Nephron progenitor cell (in vitro differentiated cells): ENCODE data around the gene IRS2.
"Not testable (repeated sequence)": the region's sequence is repeated elsewhere in the genome, so short reads cannot be mapped to it uniquely, and the experiment has no call there.

Source experiments
- DNase-seq: peaks from one replicate; pipeline ENCODE4 v3.0.0; 2021
- H3K27ac Mint-ChIP-seq: 2 replicates; pipeline ENCODE4 v1.8.0; 2021; ENCODE audit warnings: mild to moderate bottlenecking, moderate library complexity, mixed read lengths
- H3K27me3 Mint-ChIP-seq: 2 replicates; pipeline ENCODE4 v1.8.0; 2021; ENCODE audit warnings: mild to moderate bottlenecking, low read depth, mixed read lengths; ENCODE audit not compliant: poor library complexity
- H3K36me3 Mint-ChIP-seq: 2 replicates; pipeline ENCODE4 v1.8.0; 2021; ENCODE audit warnings: low read depth, mixed read lengths
- H3K4me1 Mint-ChIP-seq: 2 replicates; pipeline ENCODE4 v1.8.0; 2021; ENCODE audit warnings: mixed read lengths
- H3K4me3 Mint-ChIP-seq: 2 replicates; pipeline ENCODE4 v1.8.0; 2021; ENCODE audit warnings: mild to moderate bottlenecking, moderate library complexity, mixed read lengths
- H3K9me3 Mint-ChIP-seq: 2 replicates; pipeline ENCODE4 v1.8.0; 2021; ENCODE audit warnings: mild to moderate bottlenecking, moderate library complexity, mixed read lengths
- TF ChIP-seq, protein P1 (sequence below): fragments of 200-600 bp; sonication (generic); IDR thresholded peaks from 2 replicates; pipeline ENCODE4 v1.5.0; 2021; ENCODE audit warnings: antibody characterized with exemption

The IRS2 gene, protein sequence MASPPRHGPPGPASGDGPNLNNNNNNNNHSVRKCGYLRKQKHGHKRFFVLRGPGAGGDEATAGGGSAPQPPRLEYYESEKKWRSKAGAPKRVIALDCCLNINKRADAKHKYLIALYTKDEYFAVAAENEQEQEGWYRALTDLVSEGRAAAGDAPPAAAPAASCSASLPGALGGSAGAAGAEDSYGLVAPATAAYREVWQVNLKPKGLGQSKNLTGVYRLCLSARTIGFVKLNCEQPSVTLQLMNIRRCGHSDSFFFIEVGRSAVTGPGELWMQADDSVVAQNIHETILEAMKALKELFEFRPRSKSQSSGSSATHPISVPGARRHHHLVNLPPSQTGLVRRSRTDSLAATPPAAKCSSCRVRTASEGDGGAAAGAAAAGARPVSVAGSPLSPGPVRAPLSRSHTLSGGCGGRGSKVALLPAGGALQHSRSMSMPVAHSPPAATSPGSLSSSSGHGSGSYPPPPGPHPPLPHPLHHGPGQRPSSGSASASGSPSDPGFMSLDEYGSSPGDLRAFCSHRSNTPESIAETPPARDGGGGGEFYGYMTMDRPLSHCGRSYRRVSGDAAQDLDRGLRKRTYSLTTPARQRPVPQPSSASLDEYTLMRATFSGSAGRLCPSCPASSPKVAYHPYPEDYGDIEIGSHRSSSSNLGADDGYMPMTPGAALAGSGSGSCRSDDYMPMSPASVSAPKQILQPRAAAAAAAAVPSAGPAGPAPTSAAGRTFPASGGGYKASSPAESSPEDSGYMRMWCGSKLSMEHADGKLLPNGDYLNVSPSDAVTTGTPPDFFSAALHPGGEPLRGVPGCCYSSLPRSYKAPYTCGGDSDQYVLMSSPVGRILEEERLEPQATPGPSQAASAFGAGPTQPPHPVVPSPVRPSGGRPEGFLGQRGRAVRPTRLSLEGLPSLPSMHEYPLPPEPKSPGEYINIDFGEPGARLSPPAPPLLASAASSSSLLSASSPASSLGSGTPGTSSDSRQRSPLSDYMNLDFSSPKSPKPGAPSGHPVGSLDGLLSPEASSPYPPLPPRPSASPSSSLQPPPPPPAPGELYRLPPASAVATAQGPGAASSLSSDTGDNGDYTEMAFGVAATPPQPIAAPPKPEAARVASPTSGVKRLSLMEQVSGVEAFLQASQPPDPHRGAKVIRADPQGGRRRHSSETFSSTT (N-terminal part only)

DNA sequence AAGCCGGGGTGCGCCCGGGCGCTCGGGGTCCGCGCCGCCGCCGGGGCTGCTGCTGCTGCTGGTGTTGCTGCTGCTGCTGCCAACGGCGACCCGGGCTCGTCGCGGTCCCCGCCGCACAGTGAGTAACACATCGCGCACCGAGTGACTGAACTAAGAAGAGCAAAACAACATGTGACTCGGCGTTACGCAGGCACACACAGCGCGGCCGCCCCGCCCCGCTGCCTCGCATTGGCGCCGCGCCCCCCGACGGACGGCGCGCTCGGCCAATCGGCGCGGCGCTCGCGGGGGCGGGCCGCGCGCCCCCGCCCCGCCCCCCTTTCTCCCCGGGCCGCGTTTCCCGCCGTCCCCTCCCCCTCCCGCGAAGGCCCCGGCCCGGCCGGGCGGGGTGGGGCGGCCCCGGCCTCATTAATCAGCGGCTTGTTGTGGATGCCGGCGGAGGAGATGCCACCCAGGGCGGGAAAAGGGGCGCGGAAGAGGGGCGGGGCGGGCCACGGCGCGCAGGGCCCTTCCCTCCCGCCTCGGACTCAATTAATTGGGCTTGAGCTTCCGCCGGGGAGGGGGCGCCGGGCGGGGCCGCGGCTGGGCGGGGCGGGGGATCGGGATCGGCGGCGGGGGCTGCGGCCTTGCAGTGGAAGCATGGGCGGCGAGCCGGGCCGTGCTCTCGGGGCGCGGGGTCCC is at the start of gene IRS2:
Gene IRS2, minus strand, starts transcription at position 127 of the 678 bp plus-strand sequence. CDS start 530 bp downstream, outside the sequence.
- H3K27me3 Mint-ChIP-seq: peaks cover 18% of the 10 kb centered on the region
- H3K4me1 Mint-ChIP-seq: peaks cover 20% of the 10 kb centered on the region
- H3K36me3 Mint-ChIP-seq: peaks cover 11% of the 10 kb centered on the region
- H3K27ac Mint-ChIP-seq: no peak within 1 kb of the TSS
- H3K4me3 Mint-ChIP-seq: peak within 1 kb of the TSS; percentile 84
- DNase-seq: peak; percentile 95
- TF ChIP-seq, protein P1, sequence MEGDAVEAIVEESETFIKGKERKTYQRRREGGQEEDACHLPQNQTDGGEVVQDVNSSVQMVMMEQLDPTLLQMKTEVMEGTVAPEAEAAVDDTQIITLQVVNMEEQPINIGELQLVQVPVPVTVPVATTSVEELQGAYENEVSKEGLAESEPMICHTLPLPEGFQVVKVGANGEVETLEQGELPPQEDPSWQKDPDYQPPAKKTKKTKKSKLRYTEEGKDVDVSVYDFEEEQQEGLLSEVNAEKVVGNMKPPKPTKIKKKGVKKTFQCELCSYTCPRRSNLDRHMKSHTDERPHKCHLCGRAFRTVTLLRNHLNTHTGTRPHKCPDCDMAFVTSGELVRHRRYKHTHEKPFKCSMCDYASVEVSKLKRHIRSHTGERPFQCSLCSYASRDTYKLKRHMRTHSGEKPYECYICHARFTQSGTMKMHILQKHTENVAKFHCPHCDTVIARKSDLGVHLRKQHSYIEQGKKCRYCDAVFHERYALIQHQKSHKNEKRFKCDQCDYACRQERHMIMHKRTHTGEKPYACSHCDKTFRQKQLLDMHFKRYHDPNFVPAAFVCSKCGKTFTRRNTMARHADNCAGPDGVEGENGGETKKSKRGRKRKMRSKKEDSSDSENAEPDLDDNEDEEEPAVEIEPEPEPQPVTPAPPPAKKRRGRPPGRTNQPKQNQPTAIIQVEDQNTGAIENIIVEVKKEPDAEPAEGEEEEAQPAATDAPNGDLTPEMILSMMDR: no peak
- no peaks in the 10 kb centered on the region for H3K9me3 Mint-ChIP-seq

DNA sequence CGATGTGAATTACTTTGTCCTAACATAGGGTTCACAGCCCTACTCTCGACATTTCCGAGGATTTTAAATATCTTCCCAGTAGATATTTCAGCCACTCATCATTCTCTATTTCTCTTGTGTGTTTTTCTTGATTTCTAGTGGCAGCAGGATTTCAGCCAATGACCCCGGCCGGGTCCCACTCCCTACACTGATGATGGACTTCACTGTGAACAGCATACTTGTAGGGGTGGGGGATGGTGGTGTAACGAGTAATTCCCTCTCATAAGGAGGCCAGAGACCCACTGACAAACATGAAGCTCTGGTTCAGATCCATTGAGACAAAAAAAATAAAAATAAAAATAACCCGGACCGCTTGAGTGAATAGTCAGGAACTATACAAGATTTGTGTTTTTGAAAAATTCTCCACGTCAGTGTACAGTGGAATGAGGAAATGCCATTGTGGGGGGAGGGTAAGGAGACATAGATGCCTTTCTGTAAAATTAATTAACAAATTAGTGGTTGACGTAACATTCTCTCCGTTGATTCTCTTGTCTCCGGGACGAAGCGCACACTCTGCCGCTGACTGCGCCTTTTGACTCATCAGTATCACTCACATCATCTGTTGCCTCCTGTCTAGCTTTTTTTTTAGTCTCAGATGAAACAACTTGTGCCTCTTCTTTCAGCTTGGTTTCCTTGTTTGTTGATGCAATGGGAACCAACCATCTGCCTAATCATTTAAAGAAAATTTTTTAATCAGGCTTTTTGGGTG is 48.8 kb upstream of the IRS2 start:
- Mint-ChIP-seq H3K36me3 (no peaks in the 10 kb centered on the region), H3K27me3 (peaks cover 3% of the 10 kb centered on the region), H3K9me3 (peaks cover 14% of the 10 kb centered on the region), H3K27ac (peak overlapping the region; percentile 19), H3K4me1 (peaks cover 19% of the 10 kb centered on the region), H3K4me3 (no peak overlapping the region)
- TF ChIP-seq, protein P1: no peak
- no peak for DNase-seq

DNA sequence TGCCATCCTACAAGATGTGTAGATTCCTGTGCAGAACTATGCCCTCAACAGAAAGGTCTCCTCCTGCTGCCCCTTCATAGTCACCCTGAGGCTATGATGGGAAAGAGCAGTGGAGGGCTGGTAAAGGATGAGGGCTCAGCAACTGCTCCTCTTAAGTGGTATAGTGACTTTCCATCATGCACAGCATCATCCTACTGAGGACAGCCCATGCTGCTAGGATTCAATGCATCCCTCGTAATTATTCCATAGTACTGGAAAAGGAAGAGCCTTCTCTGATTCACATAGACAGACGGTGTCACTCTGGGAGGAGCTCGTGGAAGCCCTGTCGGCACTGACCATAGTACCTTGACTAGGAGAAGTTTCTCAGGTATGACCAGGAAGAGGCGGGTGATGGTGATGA is 47.6 kb upstream of the IRS2 start:
- Mint-ChIP-seq H3K4me1 (peaks cover 14% of the 10 kb centered on the region), H3K9me3 (peaks cover 19% of the 10 kb centered on the region), H3K36me3 (no peaks in the 10 kb centered on the region), H3K4me3 (no peak overlapping the region), H3K27me3 (no peaks in the 10 kb centered on the region), H3K27ac (no peak overlapping the region)
- TF ChIP-seq, protein P1: no peak
- DNase-seq: no peak

DNA sequence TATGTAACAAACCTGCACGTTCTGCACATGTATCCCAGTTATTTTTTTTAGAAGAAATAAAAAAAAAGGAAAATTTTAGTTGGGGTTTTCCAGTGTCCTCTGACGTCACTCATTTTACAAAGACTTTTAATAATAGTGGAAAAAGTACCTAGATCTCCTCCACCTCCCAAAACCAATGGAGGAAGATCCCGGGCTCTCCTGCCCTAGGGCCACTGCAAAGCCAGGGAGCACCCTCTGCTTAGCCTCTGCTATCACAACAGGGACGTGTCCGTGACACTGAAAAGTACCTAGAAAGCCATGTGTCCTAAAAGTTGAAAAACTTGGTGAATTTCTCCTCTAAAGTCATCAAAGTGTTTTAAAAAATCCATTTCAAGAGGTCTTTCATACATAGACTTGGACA is 46.7 kb upstream of the IRS2 start:
- H3K4me1 Mint-ChIP-seq: peaks cover 14% of the 10 kb centered on the region
- peaks cover 21% of the 10 kb centered on the region for H3K9me3 Mint-ChIP-seq
- H3K27ac Mint-ChIP-seq: no peak overlapping the region
- H3K36me3 Mint-ChIP-seq: no peaks in the 10 kb centered on the region
- no peak for DNase-seq
- H3K27me3 Mint-ChIP-seq: no peaks in the 10 kb centered on the region
- TF ChIP-seq, protein P1: no peak
- H3K4me3 Mint-ChIP-seq: no peak overlapping the region

DNA sequence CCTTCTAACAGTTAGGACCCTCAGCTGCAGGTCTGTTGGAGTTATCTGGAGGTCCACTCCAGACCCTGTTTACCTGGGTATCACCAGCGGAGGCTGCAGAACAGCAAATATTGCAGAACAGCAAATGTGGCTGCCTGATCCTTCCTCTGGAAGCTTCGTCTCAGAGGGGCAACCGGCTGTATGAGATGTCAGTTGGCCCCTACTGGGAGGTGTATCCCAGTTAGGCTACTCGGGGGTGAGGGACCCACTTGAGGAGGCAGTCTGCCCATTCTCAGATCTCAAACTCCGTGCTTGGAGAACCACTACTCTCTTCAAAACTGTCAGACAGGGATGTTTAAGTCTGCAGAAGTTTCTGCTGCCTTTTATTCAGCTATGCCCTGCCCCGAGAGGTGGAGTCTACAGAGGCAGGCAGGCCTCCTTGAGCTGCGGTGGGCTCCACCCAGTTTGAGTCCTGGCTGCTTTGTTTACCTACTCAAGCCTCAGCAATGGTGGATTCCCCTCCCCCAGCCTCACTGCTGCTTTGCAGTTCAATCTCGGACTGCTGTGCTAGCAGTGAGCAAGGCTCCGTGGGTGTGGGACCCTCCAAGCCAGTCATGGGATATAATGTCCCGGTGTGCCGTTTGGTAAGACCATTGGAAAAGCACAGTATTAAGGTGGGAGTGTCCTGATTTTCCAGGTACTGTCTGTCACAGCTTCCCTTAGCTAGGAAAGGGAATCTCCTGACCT is 42.4 kb upstream of the IRS2 start:
- not testable (repeated sequence) for H3K27ac Mint-ChIP-seq, H3K4me1 Mint-ChIP-seq, DNase-seq, H3K4me3 Mint-ChIP-seq, H3K36me3 Mint-ChIP-seq
- Mint-ChIP-seq H3K27me3 (peaks cover 11% of the 10 kb centered on the region), H3K9me3 (peaks cover 42% of the 10 kb centered on the region)

DNA sequence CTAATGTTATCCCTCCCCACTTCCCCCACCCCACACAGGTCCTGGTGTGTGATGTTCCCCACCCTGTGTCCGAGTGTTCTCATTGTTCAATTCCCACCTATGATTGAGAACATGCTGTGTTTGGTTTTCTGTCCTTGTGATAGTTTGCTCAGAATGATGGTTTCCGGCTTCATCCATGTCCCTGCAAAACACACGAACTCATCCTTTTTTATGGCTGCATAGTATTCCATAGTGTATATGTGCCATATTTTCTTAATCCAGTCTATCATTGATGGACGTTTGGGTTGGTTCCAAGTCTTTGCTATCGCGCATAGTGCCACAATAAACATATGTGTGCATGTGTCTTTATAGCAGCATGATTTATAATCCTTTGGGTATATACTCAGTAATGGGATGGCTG is 36.8 kb upstream of the IRS2 start:
- Mint-ChIP-seq H3K9me3 (peaks cover 22% of the 10 kb centered on the region), H3K27me3 (peaks cover 11% of the 10 kb centered on the region), H3K4me1 (peaks cover 23% of the 10 kb centered on the region)
- not testable (repeated sequence) for H3K36me3 Mint-ChIP-seq, DNase-seq, H3K4me3 Mint-ChIP-seq, H3K27ac Mint-ChIP-seq
